Measurements from ENCODE around the gene TAOK2. TPM values are rescaled to one million over a fixed set of nuclear protein-coding genes. Genes with fewer than 3 reads are reported as not detected.

TAOK2 gene
- total RNA-seq, 1 experiment from 2014 or later, result 99.4 TPM

DNA sequence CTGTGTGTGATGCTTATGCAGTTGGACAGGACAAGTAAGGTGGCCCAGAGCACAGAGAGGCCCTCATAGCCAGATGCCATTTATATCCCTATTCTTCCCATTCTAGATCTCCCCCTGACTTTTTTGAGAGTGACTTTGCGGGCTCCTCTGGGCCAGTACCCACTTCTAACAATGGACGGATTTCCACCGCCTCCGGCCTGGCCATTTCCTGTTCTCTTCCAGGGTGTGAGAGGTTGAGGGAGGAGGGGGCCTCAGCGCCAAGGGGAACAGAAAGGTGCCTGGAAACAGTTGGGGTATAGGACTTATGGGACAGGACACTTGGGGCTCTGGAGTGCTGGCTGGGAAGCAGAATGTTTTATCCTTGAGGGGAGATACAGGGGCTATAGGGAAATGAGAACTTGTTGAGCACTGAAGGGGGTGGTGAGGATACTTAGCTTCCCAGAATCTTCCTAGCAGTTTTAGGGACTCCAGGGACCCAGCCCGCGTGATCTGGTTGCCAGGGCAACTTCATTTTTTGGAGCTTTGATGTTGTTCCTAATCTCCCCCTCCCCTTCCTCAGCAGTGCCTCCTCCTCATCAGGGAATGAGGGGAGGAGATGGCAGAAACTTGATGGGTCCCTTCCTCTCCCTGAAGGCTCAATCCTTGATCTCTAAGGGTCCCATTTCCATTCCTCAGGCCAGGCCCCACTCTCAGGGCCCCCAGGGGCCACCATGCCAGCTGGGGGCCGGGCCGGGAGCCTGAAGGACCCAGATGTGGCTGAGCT, 3.6 kb downstream of the TAOK2 start:
- ChIA-PET POLR2A (no interaction called here), CTCF (no interaction called here)
- no peak for TF ChIP-seq TCF7L2 (IDR thresholded peaks at IDR 0.05; ENCODE audit: low read depth, low read length)
- TF ChIP-seq POLR2AphosphoS5 (IDR thresholded peaks at IDR 0.05; ENCODE audit: low read depth, low read length), result no peak
- TF ChIP-seq, protein P1, sequence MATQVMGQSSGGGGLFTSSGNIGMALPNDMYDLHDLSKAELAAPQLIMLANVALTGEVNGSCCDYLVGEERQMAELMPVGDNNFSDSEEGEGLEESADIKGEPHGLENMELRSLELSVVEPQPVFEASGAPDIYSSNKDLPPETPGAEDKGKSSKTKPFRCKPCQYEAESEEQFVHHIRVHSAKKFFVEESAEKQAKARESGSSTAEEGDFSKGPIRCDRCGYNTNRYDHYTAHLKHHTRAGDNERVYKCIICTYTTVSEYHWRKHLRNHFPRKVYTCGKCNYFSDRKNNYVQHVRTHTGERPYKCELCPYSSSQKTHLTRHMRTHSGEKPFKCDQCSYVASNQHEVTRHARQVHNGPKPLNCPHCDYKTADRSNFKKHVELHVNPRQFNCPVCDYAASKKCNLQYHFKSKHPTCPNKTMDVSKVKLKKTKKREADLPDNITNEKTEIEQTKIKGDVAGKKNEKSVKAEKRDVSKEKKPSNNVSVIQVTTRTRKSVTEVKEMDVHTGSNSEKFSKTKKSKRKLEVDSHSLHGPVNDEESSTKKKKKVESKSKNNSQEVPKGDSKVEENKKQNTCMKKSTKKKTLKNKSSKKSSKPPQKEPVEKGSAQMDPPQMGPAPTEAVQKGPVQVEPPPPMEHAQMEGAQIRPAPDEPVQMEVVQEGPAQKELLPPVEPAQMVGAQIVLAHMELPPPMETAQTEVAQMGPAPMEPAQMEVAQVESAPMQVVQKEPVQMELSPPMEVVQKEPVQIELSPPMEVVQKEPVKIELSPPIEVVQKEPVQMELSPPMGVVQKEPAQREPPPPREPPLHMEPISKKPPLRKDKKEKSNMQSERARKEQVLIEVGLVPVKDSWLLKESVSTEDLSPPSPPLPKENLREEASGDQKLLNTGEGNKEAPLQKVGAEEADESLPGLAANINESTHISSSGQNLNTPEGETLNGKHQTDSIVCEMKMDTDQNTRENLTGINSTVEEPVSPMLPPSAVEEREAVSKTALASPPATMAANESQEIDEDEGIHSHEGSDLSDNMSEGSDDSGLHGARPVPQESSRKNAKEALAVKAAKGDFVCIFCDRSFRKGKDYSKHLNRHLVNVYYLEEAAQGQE (IDR thresholded peaks at IDR 0.05; ENCODE audit: insufficient read depth in 1 of 2, low read depth in 2 of 2, low read length in 1 of 2), result no peak
- no peak for TF ChIP-seq SIN3A (IDR thresholded peaks at IDR 0.05; ENCODE audit: borderline replicate concordance, insufficient read depth, low read depth, low read length)
- TF ChIP-seq, protein P2, sequence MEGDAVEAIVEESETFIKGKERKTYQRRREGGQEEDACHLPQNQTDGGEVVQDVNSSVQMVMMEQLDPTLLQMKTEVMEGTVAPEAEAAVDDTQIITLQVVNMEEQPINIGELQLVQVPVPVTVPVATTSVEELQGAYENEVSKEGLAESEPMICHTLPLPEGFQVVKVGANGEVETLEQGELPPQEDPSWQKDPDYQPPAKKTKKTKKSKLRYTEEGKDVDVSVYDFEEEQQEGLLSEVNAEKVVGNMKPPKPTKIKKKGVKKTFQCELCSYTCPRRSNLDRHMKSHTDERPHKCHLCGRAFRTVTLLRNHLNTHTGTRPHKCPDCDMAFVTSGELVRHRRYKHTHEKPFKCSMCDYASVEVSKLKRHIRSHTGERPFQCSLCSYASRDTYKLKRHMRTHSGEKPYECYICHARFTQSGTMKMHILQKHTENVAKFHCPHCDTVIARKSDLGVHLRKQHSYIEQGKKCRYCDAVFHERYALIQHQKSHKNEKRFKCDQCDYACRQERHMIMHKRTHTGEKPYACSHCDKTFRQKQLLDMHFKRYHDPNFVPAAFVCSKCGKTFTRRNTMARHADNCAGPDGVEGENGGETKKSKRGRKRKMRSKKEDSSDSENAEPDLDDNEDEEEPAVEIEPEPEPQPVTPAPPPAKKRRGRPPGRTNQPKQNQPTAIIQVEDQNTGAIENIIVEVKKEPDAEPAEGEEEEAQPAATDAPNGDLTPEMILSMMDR (IDR thresholded peaks at IDR 0.05), result no peak
- H3K4me3 ChIP-seq (ENCODE audit: low read depth in 2 of 2, low read length in 2 of 2), result no peak overlapping the region
- H3K36me3 ChIP-seq (ENCODE audit: control insufficient read depth, insufficient read depth, low read length), result peaks cover 28% of the 10 kb centered on the region
- intact Hi-C loops (cut with micrococcal nuclease; ENCODE audit: unreplicated experiment) (no loop called here), in situ Hi-C loops (cut with HindIII; ENCODE audit: low pct_unique_long_range_greater_than_20kb, low sequenced_read_pairs) (no loop called here)
- ATAC-seq, result no peak
- H3K27ac ChIP-seq (ENCODE audit: low read length), result no peak overlapping the region
- H3K9me3 ChIP-seq (ENCODE audit: control insufficient read depth, insufficient read depth, low read depth, low read length), result no peaks in the 10 kb centered on the region
- no peak for DNase-seq (ENCODE audit: low read depth, low spot score)
- H3K27me3 ChIP-seq (ENCODE audit: control insufficient read depth, insufficient read depth, low read length), result no peaks in the 10 kb centered on the region
- peaks cover 19% of the 10 kb centered on the region for H3K4me1 ChIP-seq (ENCODE audit: control insufficient read depth, insufficient read depth, low read length)
- no TSS peak for BruUV-seq (replicated peaks)

DNA sequence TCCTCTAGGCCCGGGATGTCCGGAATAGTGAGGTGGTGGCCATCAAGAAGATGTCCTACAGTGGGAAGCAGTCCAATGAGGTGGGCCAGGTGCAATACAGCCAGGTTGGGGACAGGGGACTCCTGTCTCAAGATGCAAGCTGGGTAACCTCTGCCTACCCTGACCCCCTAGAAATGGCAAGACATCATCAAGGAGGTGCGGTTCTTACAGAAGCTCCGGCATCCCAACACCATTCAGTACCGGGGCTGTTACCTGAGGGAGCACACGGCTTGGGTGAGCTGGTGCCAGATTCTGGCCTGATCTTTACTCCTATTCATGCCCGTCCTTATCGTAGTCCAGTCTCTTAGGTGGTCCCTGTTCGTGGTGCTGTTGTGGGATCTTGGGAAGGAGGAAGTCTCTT, 4.4 kb downstream of the TAOK2 start:
- Histone ChIP-seq H3K4me3 (ENCODE audit: low read depth in 2 of 2, low read length in 2 of 2) (no peak overlapping the region), H3K4me1 (ENCODE audit: control insufficient read depth, insufficient read depth, low read length) (peaks cover 19% of the 10 kb centered on the region), H3K36me3 (ENCODE audit: control insufficient read depth, insufficient read depth, low read length) (peaks cover 28% of the 10 kb centered on the region), H3K27me3 (ENCODE audit: control insufficient read depth, insufficient read depth, low read length) (no peaks in the 10 kb centered on the region), H3K27ac (ENCODE audit: low read length) (no peak overlapping the region), H3K9me3 (ENCODE audit: control insufficient read depth, insufficient read depth, low read depth, low read length) (no peaks in the 10 kb centered on the region)
- no TSS peak for BruUV-seq (replicated peaks)
- ChIA-PET POLR2A (no interaction called here), CTCF (no interaction called here)
- no peak for TF ChIP-seq TCF7L2 (IDR thresholded peaks at IDR 0.05; ENCODE audit: low read depth, low read length)
- TF ChIP-seq, protein P2 (IDR thresholded peaks at IDR 0.05), result no peak
- TF ChIP-seq POLR2AphosphoS5 (IDR thresholded peaks at IDR 0.05; ENCODE audit: low read depth, low read length), result no peak
- TF ChIP-seq SIN3A (IDR thresholded peaks at IDR 0.05; ENCODE audit: borderline replicate concordance, insufficient read depth, low read depth, low read length), result no peak
- TF ChIP-seq, protein P1 (IDR thresholded peaks at IDR 0.05; ENCODE audit: insufficient read depth in 1 of 2, low read depth in 2 of 2, low read length in 1 of 2), result no peak
- ATAC-seq (no peak), DNase-seq (ENCODE audit: low read depth, low spot score) (no peak)
- intact Hi-C loops (cut with micrococcal nuclease; ENCODE audit: unreplicated experiment), result no loop called here
- in situ Hi-C loops (cut with HindIII; ENCODE audit: low pct_unique_long_range_greater_than_20kb, low sequenced_read_pairs), result no loop called here

All from Panc1 (cell line).